Caco-2 (cell line): Measurements from ENCODE around the gene SDHAF3. TPM values are rescaled to one million over a fixed set of nuclear protein-coding genes. Genes with fewer than 3 reads are reported as not detected.
"Not testable (repeated sequence)": the region's sequence is repeated elsewhere in the genome, so short reads cannot be mapped to it uniquely, and the experiment has no call there.

Experiments used
- BruUV-seq: library from RNA; stranded (reverse); fragments of 400-500 nt; replicated peaks from 2 replicates; lab custom pipeline; 2021; lab: Mats Ljungman, UMichigan
- CTCF ChIA-PET: fragments of 300-600 bp; sonication (Branson Sonifier 250); formaldehyde crosslinking; loops from one replicate; lab custom pipeline; 2022; ENCODE audit warnings: antibody characterized with exemption; lab: Charles Lee
- POLR2A ChIA-PET: fragments of 300-600 bp; sonication (Branson Sonifier 250); formaldehyde crosslinking; loops from one replicate; lab custom pipeline; 2022; ENCODE audit warnings: antibody characterized with exemption; lab: Charles Lee
- DNase-seq, 2 experiments: peaks; one replicate each; pipeline versions ENCODE4 v3.0.0 to v3.0.0-alpha.2; 2020 to 2022
- H3K27me3 ChIP-seq: replicated peaks from 2 replicates; pipeline ENCODE4 v1.6.0; 2011; ENCODE audit warnings: low read length; ENCODE audit not compliant: control insufficient read depth, insufficient read depth
- H3K36me3 ChIP-seq: 2 replicates; pipeline ENCODE4 v1.5.1; 2011; ENCODE audit warnings: low read length; ENCODE audit not compliant: control insufficient read depth, insufficient read depth
- H3K4me1 ChIP-seq: fragments of 250-450 bp; sonication (Bioruptor Pico); 2 replicates; pipeline ENCODE4 v1.5.1; 2020; ENCODE audit warnings: mild to moderate bottlenecking
- H3K4me3 ChIP-seq: 2 replicates; pipeline ENCODE4 v1.5.1; 2011; ENCODE audit warnings: low read depth, mild to moderate bottlenecking, control low read depth, low read length
- H3K9me3 ChIP-seq: fragments of 250-450 bp; sonication (Bioruptor Pico); 2 replicates; pipeline ENCODE4 v1.5.1; 2020; ENCODE audit warnings: mild to moderate bottlenecking, moderate library complexity
- H3K27ac Mint-ChIP-seq: one replicate; pipeline ENCODE4 v1.8.0; 2022; ENCODE audit warnings: mixed read lengths; ENCODE audit not compliant: unreplicated experiment
- H3K27me3 Mint-ChIP-seq: one replicate; pipeline ENCODE4 v1.8.0; 2022; ENCODE audit warnings: mixed read lengths; ENCODE audit not compliant: insufficient read depth, unreplicated experiment
- H3K36me3 Mint-ChIP-seq: one replicate; pipeline ENCODE4 v1.8.0; 2022; ENCODE audit warnings: mild to moderate bottlenecking, mixed read lengths; ENCODE audit not compliant: insufficient read depth, unreplicated experiment
- H3K4me1 Mint-ChIP-seq: one replicate; pipeline ENCODE4 v1.8.0; 2022; ENCODE audit warnings: low read depth, mixed read lengths; ENCODE audit not compliant: unreplicated experiment
- H3K4me3 Mint-ChIP-seq: one replicate; pipeline ENCODE4 v1.8.0; 2022; ENCODE audit warnings: mild to moderate bottlenecking, moderate library complexity, mixed read lengths; ENCODE audit not compliant: unreplicated experiment
- H3K9me3 Mint-ChIP-seq: one replicate; pipeline ENCODE4 v1.8.0; 2022; ENCODE audit warnings: mixed read lengths; ENCODE audit not compliant: unreplicated experiment
- CTCF ChIP-seq, 2 experiments: fragments of 200-600 bp in 1 of 2; IDR thresholded peaks; 1 replicate in 1 of 2; 2 replicates in 1 of 2; pipeline versions ENCODE4 v1.5.1 to v1.8.0; 2011 to 2022; ENCODE audit warnings: antibody characterized with exemption in 1 of 2, control low read depth in 1 of 2, inconsistent platforms in 1 of 2, low read depth in 1 of 2, low read length in 1 of 2, mild to moderate bottlenecking in 1 of 2, moderate library complexity in 1 of 2; ENCODE audit not compliant: insufficient read depth in 1 of 2, severe bottlenecking in 1 of 2, unreplicated experiment in 1 of 2
- intact Hi-C: fragments of 100-400 bp; cut with micrococcal nuclease; formaldehyde crosslinking; loops from one replicate; pipeline ENCODE4 v1.10.0; 2022; ENCODE audit not compliant: unreplicated experiment
- total RNA-seq: library from RNA; stranded (reverse); gene quantifications from 2 replicates; pipeline ENCODE4 v1.2.3, GENCODE V29; 2022

The SDHAF3 gene
- total RNA-seq, 1 experiment from 2014 or later, result 13.1 TPM

DNA sequence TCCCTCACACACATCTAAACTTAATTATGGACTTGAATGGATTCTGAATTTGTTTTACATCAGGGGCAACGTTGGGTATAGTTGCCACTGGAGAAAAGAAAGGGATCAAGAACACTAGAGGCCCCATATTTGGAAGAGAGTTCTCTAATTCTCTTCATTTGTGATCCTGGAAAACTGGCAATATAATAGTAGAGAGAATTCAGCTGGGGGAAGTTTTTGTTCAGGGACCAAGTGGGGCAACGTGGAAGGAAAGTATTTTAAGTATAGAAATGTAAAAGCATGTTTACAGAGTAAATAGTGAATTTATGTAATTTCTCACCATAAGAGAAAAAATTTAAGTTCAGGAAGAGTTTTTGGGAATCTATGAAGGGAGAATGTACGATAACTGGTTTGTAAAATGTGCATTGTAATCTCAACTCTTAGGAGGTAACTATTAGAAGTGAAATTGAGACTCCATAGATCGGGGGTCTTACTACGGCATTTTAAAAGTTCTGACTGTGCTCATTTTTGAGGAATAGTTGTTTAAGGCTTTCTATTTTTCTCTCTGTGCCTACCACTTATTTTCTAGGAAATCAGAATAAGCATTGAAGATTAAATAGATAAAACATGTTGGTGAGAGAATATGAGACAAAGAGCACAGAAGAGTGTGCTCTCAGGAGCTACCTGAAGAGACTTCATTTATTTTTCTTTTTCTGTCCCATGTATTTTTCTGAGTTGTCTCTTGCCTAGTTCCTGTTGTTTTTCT, 3.4 kb downstream of the SDHAF3 start:
- POLR2A ChIA-PET, result no interaction called here
- no TSS peak for BruUV-seq
- no peak overlapping the region for H3K27ac Mint-ChIP-seq
- no peak overlapping the region for H3K4me3 ChIP-seq
- no peaks in the 10 kb centered on the region for H3K4me1 ChIP-seq
- intact Hi-C loops, result no loop called here
- H3K4me3 Mint-ChIP-seq, result no peak overlapping the region
- no peaks in the 10 kb centered on the region for H3K27me3 ChIP-seq
- H3K4me1 Mint-ChIP-seq, result no peaks in the 10 kb centered on the region
- no peaks in the 10 kb centered on the region for H3K27me3 Mint-ChIP-seq
- H3K36me3 ChIP-seq, result no peaks in the 10 kb centered on the region
- TF ChIP-seq CTCF (IDR thresholded peaks at IDR 0.05; ENCODE audit: insufficient read depth in 1 of 2, low read depth in 1 of 2, low read length in 1 of 2, severe bottlenecking in 1 of 2, unreplicated experiment in 1 of 2), result no peak
- CTCF ChIA-PET, result no interaction called here
- peaks cover 14% of the 10 kb centered on the region for H3K9me3 Mint-ChIP-seq
- no peak for DNase-seq
- no peaks in the 10 kb centered on the region for H3K9me3 ChIP-seq
- peaks cover 8% of the 10 kb centered on the region for H3K36me3 Mint-ChIP-seq

DNA sequence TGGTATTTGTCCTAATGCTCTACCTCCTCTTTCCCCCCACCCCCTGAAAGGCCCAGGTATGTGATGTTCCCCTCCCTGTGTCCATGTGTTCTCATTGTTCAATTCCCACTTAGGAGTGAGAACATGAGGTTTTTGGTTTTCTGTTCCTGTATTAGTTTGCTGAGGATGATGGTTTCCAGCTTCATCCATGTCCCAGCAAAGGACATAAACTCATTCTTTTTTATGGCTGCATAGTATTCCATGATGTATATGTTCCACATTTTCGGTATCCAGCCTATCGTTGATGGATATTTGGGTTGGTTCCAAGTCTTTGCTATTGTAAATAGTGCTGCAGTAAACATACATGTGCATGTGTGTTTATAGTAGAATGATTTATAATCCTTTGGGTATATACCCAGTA, 5.6 kb downstream of the SDHAF3 start:
- H3K4me3 Mint-ChIP-seq, H3K36me3 ChIP-seq, H3K9me3 ChIP-seq, DNase-seq, CTCF ChIA-PET, H3K4me1 Mint-ChIP-seq, H3K27me3 ChIP-seq, H3K36me3 Mint-ChIP-seq, intact Hi-C loops, H3K27me3 Mint-ChIP-seq, H3K4me1 ChIP-seq, H3K27ac Mint-ChIP-seq, BruUV-seq, POLR2A ChIA-PET, H3K4me3 ChIP-seq: not testable (repeated sequence)
- peaks cover 15% of the 10 kb centered on the region for H3K9me3 Mint-ChIP-seq

- H3K9me3 ChIP-seq, result no peaks in the 10 kb centered on the region
- Mint-ChIP-seq H3K4me3 (no peak overlapping the region), H3K27ac (no peak overlapping the region), H3K36me3 (no peaks in the 10 kb centered on the region), H3K9me3 (peaks cover 15% of the 10 kb centered on the region), H3K4me1 (no peaks in the 10 kb centered on the region), H3K27me3 (no peaks in the 10 kb centered on the region)
- no peak for DNase-seq
- H3K36me3 ChIP-seq, result no peaks in the 10 kb centered on the region
- ChIA-PET POLR2A (no interaction called here), CTCF (no interaction called here)
- intact Hi-C loops, result no loop called here
- H3K4me3 ChIP-seq, result no peak overlapping the region
- H3K27me3 ChIP-seq, result no peaks in the 10 kb centered on the region
- TF ChIP-seq CTCF (IDR thresholded peaks at IDR 0.05; ENCODE audit: insufficient read depth in 1 of 2, low read depth in 1 of 2, low read length in 1 of 2, severe bottlenecking in 1 of 2, unreplicated experiment in 1 of 2), result no peak
- no peaks in the 10 kb centered on the region for H3K4me1 ChIP-seq
- no TSS peak for BruUV-seq
These were observed 9.1 kb downstream of the SDHAF3 start for GRCh38 chr7:97126483-97127171.
